ENCODE data around the gene PPIB. TPM values are rescaled to one million over a fixed set of nuclear protein-coding genes. Genes with fewer than 3 reads are reported as not detected.
A peak's percentile ranks its signal among the peaks of the same experiment; 100 is the strongest.

PPIB gene
- total and polyA plus RNA-seq, 8 donors, result 512 to 728 (median 544) TPM

DNA sequence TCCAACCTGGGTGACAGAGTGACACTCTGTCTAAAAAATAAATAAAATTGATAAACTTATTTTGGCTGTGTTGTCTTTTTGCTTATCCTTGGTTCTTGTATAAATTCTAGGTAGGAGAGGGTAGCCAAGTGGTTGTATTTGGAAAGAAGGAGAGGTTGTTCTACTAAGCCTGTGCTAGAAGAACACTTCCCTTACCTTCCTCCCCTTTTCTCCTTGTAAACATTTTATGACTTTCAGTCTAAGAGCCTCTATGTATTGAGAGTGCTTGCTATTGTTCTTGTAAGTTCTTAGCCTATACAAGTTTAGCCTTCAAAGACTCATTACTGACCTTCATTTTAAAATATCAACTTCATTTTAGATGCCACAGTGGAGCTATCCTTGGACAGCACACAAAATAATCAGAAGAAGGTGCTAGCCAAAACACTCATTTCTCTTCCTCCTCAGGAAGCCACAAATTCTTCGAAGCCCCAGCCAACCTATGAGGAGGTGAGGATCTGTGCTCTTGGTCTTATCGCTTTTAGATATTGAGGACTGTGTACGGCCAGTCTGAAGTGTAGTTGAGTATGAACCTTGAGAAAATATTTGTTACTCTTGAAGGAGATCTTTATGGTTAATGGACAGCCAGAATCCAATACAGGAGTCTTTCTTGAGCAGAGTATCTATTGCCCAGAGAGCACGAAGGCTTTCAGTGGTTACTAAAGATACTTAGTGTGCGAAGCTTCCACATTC, 44.9 kb downstream of the PPIB start:
- no peaks in the 10 kb centered on the region for H3K27me3 ChIP-seq
- peak; percentile 94 for ATAC-seq
- intact Hi-C loops (cut with DNase I), result no loop called here
- TF ChIP-seq, protein P1, sequence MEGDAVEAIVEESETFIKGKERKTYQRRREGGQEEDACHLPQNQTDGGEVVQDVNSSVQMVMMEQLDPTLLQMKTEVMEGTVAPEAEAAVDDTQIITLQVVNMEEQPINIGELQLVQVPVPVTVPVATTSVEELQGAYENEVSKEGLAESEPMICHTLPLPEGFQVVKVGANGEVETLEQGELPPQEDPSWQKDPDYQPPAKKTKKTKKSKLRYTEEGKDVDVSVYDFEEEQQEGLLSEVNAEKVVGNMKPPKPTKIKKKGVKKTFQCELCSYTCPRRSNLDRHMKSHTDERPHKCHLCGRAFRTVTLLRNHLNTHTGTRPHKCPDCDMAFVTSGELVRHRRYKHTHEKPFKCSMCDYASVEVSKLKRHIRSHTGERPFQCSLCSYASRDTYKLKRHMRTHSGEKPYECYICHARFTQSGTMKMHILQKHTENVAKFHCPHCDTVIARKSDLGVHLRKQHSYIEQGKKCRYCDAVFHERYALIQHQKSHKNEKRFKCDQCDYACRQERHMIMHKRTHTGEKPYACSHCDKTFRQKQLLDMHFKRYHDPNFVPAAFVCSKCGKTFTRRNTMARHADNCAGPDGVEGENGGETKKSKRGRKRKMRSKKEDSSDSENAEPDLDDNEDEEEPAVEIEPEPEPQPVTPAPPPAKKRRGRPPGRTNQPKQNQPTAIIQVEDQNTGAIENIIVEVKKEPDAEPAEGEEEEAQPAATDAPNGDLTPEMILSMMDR (IDR thresholded peaks at IDR 0.05), result no peak
- H3K36me3 ChIP-seq, result peaks cover 0 to 100% of the 10 kb centered on the region in 2 donors
- H3K27ac ChIP-seq, result no peak overlapping the region
- H3K9me3 ChIP-seq, result no peaks in the 10 kb centered on the region
- peaks cover 9 to 10% of the 10 kb centered on the region in 2 donors for H3K4me1 ChIP-seq
- H3K4me3 ChIP-seq, result no peak overlapping the region
- no peak for DNase-seq

DNA sequence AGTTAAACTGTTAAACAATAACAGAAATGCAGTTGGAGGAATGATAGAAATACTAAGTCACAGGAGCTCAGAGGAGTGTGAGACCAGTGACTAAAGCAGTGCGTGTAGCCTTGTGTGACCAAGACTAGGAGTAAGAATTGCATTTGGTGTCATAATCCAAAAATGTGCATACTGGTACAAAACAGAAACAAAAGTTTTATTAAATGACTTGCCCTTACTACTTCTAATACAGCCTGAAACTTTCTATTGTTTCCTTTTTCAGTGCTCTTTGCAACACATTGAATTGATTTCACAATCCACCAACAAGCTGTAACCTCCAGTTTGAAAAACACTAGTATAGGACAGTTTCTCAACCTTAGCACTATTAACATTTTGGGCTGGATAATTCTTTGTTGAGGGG, 49.9 kb downstream of the PPIB start:
- H3K36me3 ChIP-seq, result peaks cover 0 to 57% of the 10 kb centered on the region in 2 donors
- intact Hi-C loops (cut with DNase I), result no loop called here
- peak; percentile 7 for ATAC-seq
- no peaks in the 10 kb centered on the region for H3K9me3 ChIP-seq
- no peaks in the 10 kb centered on the region for H3K27me3 ChIP-seq
- peak overlapping the region in 1 of 2 donors; percentile 58 for H3K27ac ChIP-seq
- H3K4me3 ChIP-seq, result no peak overlapping the region
- no peak for DNase-seq
- TF ChIP-seq, protein P1 (IDR thresholded peaks at IDR 0.05), result no peak
- H3K4me1 ChIP-seq, result peaks cover 15 to 60% of the 10 kb centered on the region in 2 donors

DNA sequence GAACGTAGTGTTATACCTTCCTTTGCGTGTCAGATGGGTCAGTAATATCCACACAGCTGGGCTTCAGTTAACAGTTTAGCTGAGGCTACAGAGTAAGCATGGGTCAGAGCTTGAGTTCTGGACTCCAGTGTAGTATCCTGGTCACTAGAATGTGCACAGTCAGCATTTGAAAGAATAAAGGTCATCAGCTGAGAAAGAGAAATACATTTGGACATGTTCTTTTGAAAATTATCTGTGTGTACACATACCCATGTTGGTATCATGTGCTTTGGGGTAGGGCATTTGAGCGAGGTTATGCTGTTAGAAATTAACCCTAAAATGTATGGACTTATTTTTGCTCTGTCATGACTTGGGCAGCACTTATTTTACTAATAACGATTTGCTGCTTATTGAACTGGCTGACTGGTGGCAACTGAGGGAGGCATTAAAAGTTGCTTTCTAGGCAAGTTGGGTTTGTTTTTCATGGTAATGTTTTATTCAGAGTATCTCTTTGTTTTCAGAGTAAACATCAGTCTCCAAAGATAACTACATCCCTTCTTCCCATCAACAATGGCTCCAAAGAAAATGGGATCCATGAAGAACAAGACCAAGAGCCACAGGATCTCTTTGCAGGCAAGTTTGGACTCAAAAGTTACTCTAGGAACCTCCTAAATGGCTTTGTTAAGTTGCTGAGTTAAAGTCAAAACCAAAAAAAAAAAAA, 50.6 kb downstream of the PPIB start:
- H3K36me3 ChIP-seq, result peaks cover 0 to 50% of the 10 kb centered on the region in 2 donors
- TF ChIP-seq, protein P1 (IDR thresholded peaks at IDR 0.05), result no peak
- no peaks in the 10 kb centered on the region for H3K27me3 ChIP-seq
- H3K4me3 ChIP-seq, result no peak overlapping the region
- ATAC-seq (peak; percentile 11), DNase-seq (no peak)
- intact Hi-C loops (cut with DNase I), result no loop called here
- peak overlapping the region in 1 of 2 donors; percentile 58 for H3K27ac ChIP-seq
- H3K9me3 ChIP-seq, result no peaks in the 10 kb centered on the region
- peaks cover 11 to 67% of the 10 kb centered on the region in 2 donors for H3K4me1 ChIP-seq

DNA sequence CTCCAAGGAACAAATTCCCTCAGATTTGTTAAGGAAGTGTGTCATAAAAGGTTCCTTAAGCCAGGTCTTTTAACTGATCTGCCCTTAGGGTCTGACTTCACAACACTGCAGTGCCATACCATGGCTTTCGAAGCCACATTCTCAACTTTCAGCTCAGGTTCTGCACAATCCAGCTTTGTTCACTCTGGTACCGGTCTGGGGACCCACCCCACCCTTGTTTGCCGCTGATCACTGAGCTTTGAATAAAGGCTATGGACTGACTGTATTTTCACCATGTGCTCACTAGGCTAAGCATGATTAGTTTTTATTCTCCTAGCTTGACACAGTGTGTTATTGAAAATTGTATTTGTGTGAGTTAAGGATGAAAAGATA, 51.2 kb downstream of the PPIB start:
- peaks cover 12 to 72% of the 10 kb centered on the region in 2 donors for H3K4me1 ChIP-seq
- ATAC-seq, result no peak
- no peaks in the 10 kb centered on the region for H3K27me3 ChIP-seq

More for the DNA sequence above, 51.2 kb downstream of the PPIB start:
- TF ChIP-seq, protein P1 (IDR thresholded peaks at IDR 0.05), result no peak
- no peak for DNase-seq
- intact Hi-C loops (cut with DNase I), result no loop called here
- Histone ChIP-seq H3K36me3 (peaks cover 0 to 44% of the 10 kb centered on the region in 2 donors), H3K27ac (no peak overlapping the region), H3K9me3 (no peaks in the 10 kb centered on the region), H3K4me3 (no peak overlapping the region)
